Retinal pigment epithelial cell (primary cell): ENCODE results near the gene FRMD1.
A peak's percentile ranks its signal among the peaks of the same experiment; 100 is the strongest.

Source experiments
- DNase-seq: peaks from one replicate; pipeline ENCODE4 v3.0.0-alpha.2; 2010; ENCODE audit warnings: low read depth
- H3K4me3 ChIP-seq: 2 replicates; pipeline ENCODE4 v1.5.1; 2011; ENCODE audit warnings: mild to moderate bottlenecking, low read length, control low read depth, moderate library complexity
- CTCF ChIP-seq: conservative IDR thresholded peaks from 2 replicates; pipeline ENCODE4 v1.5.1; 2011; ENCODE audit warnings: low read depth, low read length, control low read depth, inconsistent platforms

The FRMD1 gene

GRCh38 chr6:168053086-168053956 lies 25.7 kb downstream of the FRMD1 start:
- no peak for TF ChIP-seq CTCF

GRCh38 chr6:168052291-168052891 lies 26.6 kb downstream of the FRMD1 start:
- DNase-seq, result no peak
- TF ChIP-seq CTCF, result no peak
- H3K4me3 ChIP-seq, result no peak overlapping the region

More at GRCh38 chr6:168053086-168053956, 25.7 kb downstream of the FRMD1 start:
- no peak for DNase-seq
- H3K4me3 ChIP-seq, result no peak overlapping the region

GRCh38 chr6:168051648-168052047 lies 27.4 kb downstream of the FRMD1 start:
- no peak overlapping the region for H3K4me3 ChIP-seq
- no peak for DNase-seq
- no peak for TF ChIP-seq CTCF

- DNase-seq, result no peak
- peak; percentile 29 for TF ChIP-seq CTCF
- no peak overlapping the region for H3K4me3 ChIP-seq
Measured at GRCh38 chr6:168050881-168051586, 28.0 kb downstream of the FRMD1 start.

GRCh38 chr6:168050225-168050880 lies 28.7 kb downstream of the FRMD1 start:
- no peak overlapping the region for H3K4me3 ChIP-seq
- TF ChIP-seq CTCF, result no peak
- DNase-seq, result no peak

GRCh38 chr6:168049706-168050224 lies 29.2 kb downstream of the FRMD1 start:
- no peak overlapping the region for H3K4me3 ChIP-seq
- TF ChIP-seq CTCF, result no peak
- no peak for DNase-seq
